Dermis blood vessel endothelial cell (primary cell): ENCODE results near the gene SARDH. TPM values are rescaled to one million over a fixed set of nuclear protein-coding genes. Genes with fewer than 3 reads are reported as not detected.
"Not testable (repeated sequence)": the region's sequence is repeated elsewhere in the genome, so short reads cannot be mapped to it uniquely, and the experiment has no call there.

Experiments
- DNase-seq: peaks from one replicate; pipeline ENCODE4 v3.0.0; 2010
- total RNA-seq: library from RNA; depleted of rRNA; stranded (reverse); fragments of >200 nt; gene quantifications from 2 replicates; pipeline ENCODE4 v1.2.3, GENCODE V29; 2014

The SARDH gene
- total RNA-seq, 1 donor from 2014 or later = 0.34 TPM

GRCh38 chr9:133626008-133626407, 112.1 kb downstream of the SARDH start:
- DNase-seq = not testable (repeated sequence)

DNA sequence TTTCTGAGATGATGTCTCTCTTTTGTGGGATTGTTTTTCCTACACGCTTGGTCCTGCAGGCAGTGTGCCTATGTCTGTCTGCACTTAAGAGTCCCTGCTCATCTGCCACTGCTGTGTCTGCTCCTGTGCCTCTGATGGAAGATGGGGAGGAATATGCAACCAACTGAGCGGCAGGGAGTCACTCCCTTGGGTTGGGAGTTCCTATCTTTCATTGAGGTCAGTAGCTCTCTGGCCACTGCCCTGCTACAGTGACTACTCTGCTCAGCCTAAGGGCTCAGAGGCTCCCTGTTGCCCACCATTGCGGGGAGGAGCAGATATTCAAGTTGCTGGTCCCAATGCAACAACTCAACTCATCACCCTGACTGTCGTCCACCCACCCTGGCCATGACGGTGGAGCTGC, 115.6 kb downstream of the SARDH start:
- DNase-seq = no peak

DNA sequence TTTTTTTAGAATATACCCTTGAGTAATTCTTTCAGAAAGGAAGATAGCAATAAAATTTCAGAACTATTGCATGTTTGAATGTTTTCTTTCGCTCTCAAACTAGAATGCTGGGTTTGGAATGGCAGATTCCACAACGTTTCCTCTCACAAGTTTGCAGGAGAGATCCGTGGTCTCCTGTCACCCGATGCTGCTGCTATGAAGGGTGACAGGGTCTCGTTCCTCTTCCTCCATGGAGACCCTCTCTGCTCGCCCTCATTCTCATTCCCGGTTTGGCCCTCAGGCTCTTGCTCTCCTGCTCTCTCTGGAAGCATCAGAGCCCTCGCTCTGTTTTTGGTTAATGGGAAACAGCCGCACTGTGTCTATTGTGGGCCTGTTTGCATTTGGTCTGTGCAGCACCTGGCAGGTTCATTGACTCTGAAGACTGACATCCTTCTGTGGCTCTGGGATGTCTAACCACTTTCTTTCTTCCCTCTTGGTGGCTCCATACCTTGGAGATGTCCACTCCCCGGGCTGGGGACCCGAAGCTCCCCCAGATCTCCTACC, 116.4 kb downstream of the SARDH start:
- no peak for DNase-seq

- DNase-seq = no peak
Observed at GRCh38 chr9:133619791-133620190, 118.4 kb downstream of the SARDH start.

- DNase-seq = no peak
Observed at GRCh38 chr9:133618726-133619125, 119.4 kb downstream of the SARDH start.

DNA sequence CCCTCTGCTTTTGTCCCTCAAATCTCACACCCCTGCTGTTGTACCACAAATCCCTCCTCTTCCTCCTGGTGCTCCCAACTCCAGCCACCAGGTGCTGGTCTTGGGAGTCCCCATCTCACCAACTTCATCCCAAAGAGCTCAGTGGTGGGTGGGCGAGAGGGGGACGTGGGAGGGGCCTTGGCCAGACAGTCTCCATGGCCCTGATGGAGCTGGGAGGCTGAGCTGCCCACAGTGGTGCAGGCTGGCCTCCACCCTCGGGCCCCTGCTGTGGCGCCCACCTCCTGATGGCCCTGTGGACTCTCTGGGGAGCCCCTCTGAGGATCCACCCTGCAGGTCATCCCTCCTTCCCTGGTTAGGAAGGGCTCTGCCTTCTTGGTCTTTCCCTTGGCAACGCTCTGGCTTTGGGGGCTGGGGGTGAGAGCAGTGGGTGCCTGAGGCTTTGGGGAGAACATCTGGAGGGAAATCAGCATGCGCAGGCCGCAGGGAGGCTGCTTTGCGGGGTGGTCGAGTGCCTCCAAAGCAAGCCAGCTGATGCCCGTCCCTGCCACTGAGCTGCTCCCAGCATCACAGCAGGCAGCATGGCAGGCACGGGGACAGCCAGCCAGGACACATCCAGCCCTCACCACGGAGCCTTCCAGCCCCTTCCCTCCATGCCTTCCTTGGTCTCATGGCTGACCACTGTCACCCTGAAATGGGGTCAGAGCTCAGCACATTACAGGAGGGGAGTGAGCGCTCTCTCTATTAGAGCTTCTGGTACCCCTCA, 121.3 kb downstream of the SARDH start:
- DNase-seq = no peak

- no peak for DNase-seq
Observed at GRCh38 chr9:133615606-133616188, 122.5 kb downstream of the SARDH start.

GRCh38 chr9:133615186-133615585, 123.0 kb downstream of the SARDH start:
- no peak for DNase-seq

DNA sequence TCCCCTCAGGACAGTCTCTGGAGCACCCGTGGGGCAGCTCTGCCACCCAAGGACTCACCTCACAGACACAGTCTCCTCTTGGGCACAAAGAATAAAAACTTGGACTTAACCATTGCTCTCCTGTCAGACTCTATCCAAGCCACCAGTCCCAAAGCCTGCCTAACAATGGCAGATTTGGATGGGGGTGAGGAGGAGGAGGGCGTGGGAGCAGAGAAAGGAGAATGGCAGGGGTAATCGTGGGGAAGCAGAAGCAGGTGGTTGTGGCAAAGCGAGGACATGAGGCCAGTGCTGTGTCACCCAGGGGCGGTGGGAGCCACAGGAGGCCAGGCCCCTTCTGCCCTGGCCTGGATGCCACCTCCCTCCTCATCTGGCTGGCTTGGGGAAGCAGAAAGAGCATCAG, 123.5 kb downstream of the SARDH start:
- DNase-seq = no peak

GRCh38 chr9:133614056-133614455, 124.1 kb downstream of the SARDH start:
- no peak for DNase-seq

Other genes starting within 250 kb of the SARDH start
- gene MYMK, start 213.4 kb downstream of the SARDH start, total RNA-seq = not detected in 2 replicates
- under 0.01 and 0.17 TPM in 2 replicates for gene ADAMTSL2, start 203.6 kb downstream of the SARDH start, total RNA-seq
- gene FAM163B, start 129.0 kb downstream of the SARDH start, total RNA-seq = not detected in 2 replicates
- not detected in 2 replicates for gene DBH, start 102.0 kb downstream of the SARDH start, total RNA-seq